HG02759 (cell line): ENCODE data around the gene PSTPIP1.
"Not testable (repeated sequence)": the region's sequence is repeated elsewhere in the genome, so short reads cannot be mapped to it uniquely, and the experiment has no call there.

Experiments
- ATAC-seq: cut with Tn5 transposase; IDR thresholded peaks from one replicate; pipeline ENCODE4 v1.9.1; 2021; ENCODE audit warnings: mild to moderate bottlenecking, moderate library complexity; ENCODE audit not compliant: unreplicated experiment

Gene PSTPIP1

DNA sequence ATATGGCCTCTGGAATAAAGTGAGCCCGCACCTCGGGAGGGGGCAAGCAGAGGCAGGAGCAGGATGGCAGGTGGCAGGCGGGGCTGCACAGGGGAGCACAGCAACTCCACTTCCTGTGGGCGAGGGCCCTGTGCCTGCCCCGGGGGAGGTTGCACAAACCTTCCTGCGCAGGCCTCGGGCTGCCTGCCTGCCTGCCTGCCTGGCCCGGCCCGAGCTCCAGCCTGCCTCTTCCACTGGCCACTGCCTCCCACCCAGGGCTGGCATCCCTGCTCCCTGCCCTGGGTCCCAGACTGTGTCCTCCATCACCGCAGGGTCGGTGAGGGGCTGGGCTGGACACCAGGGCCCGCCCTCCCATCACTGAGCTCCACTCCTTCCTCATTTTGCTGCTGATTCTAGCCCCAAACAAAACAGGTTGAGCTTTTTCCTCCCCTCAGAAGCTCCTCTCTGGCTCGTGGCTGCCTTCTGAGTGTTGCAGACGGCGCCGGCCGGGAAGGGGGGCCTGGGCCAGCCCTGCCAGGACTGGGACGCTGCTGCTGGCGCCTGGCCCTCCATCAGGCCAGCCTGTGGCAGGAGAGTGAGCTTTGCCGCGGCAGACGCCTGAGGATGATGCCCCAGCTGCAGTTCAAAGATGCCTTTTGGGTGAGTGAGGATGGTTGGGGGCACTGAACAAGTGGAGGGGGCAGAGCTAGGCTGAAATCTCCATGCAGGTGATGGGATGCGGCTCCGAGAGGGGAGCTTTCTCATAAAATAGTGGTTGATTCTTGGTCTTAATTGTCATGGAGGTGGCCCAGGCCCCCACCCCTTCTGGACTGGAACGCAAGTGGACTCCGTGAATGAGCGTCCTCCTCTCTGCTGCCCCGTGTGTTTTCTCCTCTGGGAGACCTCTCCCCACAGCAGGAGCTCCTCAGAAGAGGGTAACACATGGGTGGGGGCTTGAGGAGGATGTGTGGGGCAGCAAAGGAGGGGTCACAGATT is at the start of gene PSTPIP1:
TSS of gene PSTPIP1 (plus strand) at position 156 of the 975 bp plus-strand sequence. CDS start at position 604, 448 bp downstream.
- peak; percentile 61 for ATAC-seq

DNA sequence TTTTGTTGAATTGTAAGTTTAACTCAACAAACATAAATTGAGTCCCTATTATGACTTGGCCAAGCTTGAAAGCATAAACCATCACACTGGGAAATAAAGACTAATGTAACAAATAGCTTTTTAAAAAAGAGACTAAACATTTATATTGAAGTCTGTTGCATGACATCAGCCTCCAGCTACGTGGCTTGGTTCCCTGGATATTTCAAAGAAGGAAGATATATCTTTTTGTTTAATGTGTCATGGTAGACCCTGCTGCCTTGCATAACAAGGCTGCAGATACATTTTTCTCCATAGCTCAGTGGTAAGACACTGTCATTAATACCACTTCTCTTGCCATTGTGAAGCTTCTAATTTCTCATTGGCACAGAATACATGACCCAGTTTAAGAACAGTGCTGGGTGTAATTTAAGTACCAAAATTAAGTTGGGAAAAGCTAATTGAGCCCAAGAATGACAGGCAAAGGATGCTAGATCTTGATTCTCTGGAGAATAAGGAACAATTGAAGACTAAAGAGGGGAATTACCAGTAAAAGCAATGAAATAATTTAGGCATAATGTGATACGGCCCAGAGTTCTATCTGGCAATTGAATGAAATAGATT is 49.3 kb upstream of the PSTPIP1 start:
- ATAC-seq, result no peak

- no peak for ATAC-seq
Observed at GRCh38 chr15:76947454-76947853, 47.5 kb upstream of the PSTPIP1 start.

- no peak for ATAC-seq
Observed at GRCh38 chr15:76951220-76951619, 43.7 kb upstream of the PSTPIP1 start.

DNA sequence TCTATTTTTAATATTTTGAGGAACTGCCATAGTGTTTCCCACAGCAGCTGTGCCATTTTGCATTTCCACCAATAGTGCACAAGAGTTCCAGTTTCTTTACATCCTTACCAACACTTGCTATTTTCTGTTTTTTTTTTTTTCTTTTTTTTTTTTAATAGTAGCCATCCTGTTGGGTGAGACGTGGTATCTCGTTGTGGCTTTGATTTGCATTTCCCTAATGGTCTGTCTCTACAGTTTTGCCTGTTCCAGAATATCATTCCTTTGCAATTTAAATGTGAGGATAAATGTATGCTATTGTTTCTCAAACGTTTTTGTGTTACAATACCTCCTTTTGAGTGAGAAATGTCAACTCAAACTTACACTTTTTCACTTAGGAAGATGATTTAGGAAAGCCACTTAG is 41.0 kb upstream of the PSTPIP1 start:
- no peak for ATAC-seq

GRCh38 chr15:76954744-76955143 is 40.2 kb upstream of the PSTPIP1 start:
- ATAC-seq, result no peak

DNA sequence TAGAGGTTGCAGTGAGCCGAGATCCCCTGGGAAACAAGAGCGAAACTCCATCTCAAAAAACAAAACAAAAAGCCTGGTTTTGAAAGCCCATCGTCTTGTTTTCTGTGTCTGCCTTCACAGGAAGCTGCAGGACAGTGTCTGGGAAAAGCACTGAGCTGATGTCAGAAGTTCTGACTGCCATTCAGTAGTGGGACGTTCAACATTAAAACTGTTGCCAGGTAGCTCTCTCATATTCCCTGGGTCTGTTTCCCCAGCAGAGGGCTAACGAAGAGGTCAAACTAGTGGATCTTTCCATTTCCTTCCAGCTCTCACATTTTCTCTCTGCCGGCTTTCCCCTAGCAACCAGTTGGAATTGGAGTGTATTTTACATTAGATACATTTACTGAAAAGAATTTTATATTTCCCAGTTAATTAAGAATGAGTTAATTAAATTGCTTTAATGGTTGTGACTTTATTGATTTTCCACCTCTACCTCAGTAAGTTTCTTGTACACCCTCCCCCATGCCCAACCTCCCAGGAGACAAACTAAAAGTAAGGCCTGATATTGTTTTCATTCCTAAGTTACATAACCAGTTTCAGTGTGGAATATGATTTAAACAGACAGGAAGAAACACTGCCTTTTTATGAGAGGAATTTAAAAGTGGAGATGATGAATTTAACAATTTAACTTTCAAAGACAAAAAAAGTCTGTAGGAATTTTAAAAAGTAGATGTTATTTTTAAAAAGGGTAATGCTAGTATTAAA is 33.5 kb upstream of the PSTPIP1 start:
- ATAC-seq, result no peak

DNA sequence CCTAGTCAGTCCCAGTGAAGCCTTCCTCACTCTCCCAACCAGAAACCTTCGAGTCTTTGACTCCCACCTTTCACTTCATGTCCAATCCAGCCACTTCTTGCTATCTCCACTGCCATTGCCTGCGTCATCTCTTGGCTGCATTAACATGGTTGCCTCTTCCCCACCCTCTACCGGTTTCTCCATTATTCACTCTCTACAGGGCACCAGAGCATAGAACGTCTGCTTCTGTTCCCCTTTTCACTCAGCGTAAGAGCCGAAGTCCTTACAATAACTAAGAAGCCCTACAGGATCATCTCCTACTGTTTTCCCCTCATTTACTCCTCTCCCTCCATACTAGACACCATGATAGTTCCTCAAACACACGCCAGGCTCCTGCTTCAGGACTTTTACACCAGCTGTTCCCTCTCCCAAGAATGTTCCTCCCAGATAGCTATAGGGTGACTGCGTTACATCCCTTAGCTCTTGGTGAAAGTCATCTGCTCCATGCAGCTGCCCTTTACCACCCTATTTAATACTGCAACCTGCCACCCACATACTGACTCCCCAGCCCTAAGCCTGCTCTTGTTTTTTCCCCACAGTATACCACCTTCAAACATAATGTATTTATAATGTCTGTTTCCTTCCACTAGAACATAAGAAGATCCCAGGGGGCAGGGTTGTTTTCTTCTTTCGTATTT is 32.5 kb upstream of the PSTPIP1 start:
- ATAC-seq, result no peak

DNA sequence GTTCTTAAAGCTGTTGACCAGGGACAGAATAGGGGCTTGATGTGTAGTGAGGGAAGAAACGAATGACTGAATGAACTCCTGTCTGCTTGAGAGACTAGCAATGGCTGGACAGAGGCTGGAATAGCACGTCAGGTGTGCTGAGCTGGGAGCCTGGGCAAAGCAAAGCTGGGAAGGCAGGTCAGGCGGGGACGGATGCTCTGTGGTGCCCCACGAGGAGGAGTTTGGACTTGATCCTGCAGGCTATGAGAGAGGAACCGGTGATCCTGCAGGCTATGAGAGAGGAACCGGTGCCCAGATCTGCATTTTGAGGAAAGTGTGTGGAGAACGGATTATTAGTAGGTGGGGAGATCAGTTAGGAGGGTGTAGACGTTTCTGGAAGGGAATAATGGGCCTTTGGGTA is 31.3 kb upstream of the PSTPIP1 start:
- no peak for ATAC-seq

GRCh38 chr15:76964157-76964556 is 30.8 kb upstream of the PSTPIP1 start:
- no peak for ATAC-seq

DNA sequence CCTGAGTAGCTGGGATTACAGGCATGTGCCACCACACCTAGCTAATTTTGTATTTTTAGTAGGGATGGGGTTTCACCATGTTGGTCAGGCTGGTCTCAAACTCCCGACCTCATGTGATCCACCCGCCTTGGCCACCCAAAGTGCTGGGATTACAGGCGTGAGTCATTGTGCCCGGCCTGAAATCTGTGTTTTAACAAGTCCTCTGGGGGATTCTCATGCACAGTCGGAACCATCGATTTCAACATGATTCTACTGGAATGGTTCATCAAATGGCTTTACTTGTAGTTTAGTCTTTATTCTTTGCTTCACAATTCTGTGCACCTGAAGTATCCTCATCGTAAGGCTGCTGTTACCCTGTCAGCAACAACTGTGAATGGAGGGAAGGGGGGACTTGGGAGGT is 28.9 kb upstream of the PSTPIP1 start:
- ATAC-seq, result not testable (repeated sequence)

DNA sequence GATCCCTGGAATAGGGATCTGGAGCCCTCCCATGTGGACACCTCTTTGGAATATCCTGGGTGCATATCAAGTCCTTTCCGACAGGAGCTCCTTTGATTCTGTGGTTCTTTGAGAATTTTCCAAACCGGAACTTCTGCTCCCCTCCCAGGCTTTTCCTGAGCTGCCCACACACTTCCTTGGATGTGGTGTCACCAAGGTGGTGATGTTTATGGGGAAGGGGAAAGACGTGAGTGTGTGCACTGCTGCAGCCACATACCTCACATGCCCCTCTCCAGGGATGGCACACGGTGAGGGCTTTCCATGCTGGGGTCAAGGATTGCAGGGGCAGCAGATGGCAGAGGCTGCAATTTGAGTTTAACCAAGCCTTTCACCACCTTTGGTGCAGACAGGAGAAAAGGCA is 27.9 kb upstream of the PSTPIP1 start:
- ATAC-seq, result no peak

DNA sequence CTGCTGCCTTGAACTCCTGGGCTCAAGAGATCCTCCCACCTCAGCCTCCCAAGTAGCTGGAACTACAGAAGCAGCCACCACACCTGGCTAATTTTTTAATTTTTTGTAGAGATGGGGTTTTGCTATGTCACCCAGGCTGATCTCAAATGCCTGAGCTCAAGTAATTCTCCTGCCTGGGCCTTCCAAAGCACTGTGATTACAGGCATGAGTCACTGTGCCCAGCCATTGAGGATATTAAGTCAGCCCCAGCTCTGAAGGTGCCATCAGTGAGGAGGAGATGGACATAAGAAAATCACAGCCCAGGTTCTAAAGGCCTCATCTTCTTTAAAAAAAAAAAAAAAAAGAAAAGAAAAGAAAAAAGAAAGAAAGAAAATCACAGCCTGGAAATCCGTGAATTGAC is 26.6 kb upstream of the PSTPIP1 start:
- no peak for ATAC-seq

- no peak for ATAC-seq
Observed at GRCh38 chr15:76972389-76973361, 22.3 kb upstream of the PSTPIP1 start.

GRCh38 chr15:76973362-76973743 is 21.6 kb upstream of the PSTPIP1 start:
- no peak for ATAC-seq

DNA sequence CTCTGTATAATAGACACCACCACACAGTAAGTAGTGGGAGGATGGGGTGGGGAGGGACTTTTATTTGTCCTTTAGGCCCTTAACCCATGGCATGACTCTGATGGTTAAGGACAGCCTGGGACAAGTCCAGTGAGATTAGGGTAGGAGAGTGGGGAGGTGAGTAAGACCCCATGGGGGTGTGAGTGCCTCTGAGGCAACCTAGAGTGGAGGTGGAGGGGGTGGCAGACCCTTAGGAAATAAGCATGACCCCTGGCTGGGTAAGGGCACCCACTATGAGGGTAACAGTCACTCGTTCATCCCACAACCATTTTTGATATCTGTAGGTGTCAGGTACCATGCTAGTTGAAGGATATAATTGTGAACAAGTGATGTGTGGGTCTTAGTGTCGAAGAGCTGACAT is 21.0 kb upstream of the PSTPIP1 start:
- no peak for ATAC-seq

- ATAC-seq, result no peak
Observed at GRCh38 chr15:76974456-76975036, 20.4 kb upstream of the PSTPIP1 start.

GRCh38 chr15:76976141-76976540 is 18.8 kb upstream of the PSTPIP1 start:
- no peak for ATAC-seq

- ATAC-seq, result no peak
Observed at GRCh38 chr15:76976572-76977270, 18.2 kb upstream of the PSTPIP1 start.
